DOHH2 (cell line): ENCODE measurements around the gene PFKL.

ENCODE experiments used
- CTCF ChIP-seq: fragments of 200-600 bp; sonication (generic); IDR thresholded peaks from one replicate; pipeline ENCODE4 v1.5.1; 2014; ENCODE audit warnings: antibody characterized with exemption, mild to moderate bottlenecking, low read depth, low read length; ENCODE audit not compliant: poor library complexity, severe bottlenecking
- EZH2phosphoT487 ChIP-seq: fragments of 200-600 bp; sonication (generic); IDR thresholded peaks from 2 replicates; pipeline ENCODE4 v1.6.1; 2017; ENCODE audit warnings: borderline replicate concordance, mild to moderate bottlenecking, antibody characterized with exemption, low read length, moderate library complexity, mixed read lengths

DNA sequence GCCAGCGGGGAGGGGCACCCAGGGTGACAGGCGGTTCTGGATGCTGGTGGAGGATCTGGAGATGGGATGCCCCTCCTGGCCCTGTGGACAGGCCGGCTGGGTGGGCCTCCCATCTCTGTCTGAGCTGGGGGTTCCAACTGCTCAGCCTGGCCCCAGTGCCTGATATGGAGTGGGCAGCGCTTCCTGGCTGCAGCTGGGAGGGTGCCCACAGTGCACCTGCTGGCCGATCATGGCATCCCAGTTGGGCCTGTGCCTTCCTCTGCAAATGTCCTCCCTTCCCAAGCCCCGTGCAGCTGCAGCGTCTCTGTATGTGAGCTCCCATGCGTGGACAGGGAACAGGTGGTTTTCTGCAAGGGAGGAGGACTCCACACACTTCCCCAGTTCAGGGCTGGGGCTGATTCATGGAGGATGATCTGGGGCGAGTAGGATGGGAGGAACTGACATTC is 2.1 kb downstream of the PFKL start:
- TF ChIP-seq CTCF (no peak), EZH2phosphoT487 (no peak)
